ENCODE results near the gene TNFRSF1B. TPM values are rescaled to one million over a fixed set of nuclear protein-coding genes. Genes with fewer than 3 reads are reported as not detected.

The TNFRSF1B gene
- total RNA-seq, 6 donors from 2014 or later, result 28.3 to 113 (median 58.5) TPM

- H3K4me3 ChIP-seq, result no peak overlapping the region
- DNase-seq (no peak), ATAC-seq (ENCODE audit: low FRiP score in 2 of 2) (no peak)
- TF ChIP-seq POLR2AphosphoS5 (IDR thresholded peaks at IDR 0.05) (no peak), POLR2A (IDR thresholded peaks at IDR 0.05) (no peak), CTCF (IDR thresholded peaks at IDR 0.05) (no peak), EP300 (IDR thresholded peaks at IDR 0.05) (no peak)
- no peaks in the 10 kb centered on the region for H3K9me3 ChIP-seq
- peak overlapping the region in 1 of 4 donors; percentile 38 for H3K27ac ChIP-seq
- peaks cover 36 to 86% (median 52%) of the 10 kb centered on the region in 4 donors for H3K36me3 ChIP-seq
- H3K27me3 ChIP-seq, result no peaks in the 10 kb centered on the region
- H3K4me1 ChIP-seq, result peaks cover 0 to 4% (median 0%) of the 10 kb centered on the region in 4 donors
Observed at GRCh38 chr1:12245733-12246132, 78.9 kb downstream of the TNFRSF1B start.

GRCh38 chr1:12246584-12246983, 79.8 kb downstream of the TNFRSF1B start:
- peaks cover 0 to 4% (median 0%) of the 10 kb centered on the region in 4 donors for H3K4me1 ChIP-seq
- H3K9me3 ChIP-seq, result no peaks in the 10 kb centered on the region
- peaks cover 37 to 85% (median 56%) of the 10 kb centered on the region in 4 donors for H3K36me3 ChIP-seq
- no peak overlapping the region for H3K4me3 ChIP-seq
- no peaks in the 10 kb centered on the region for H3K27me3 ChIP-seq
- peak overlapping the region in 2 of 4 donors; percentile 18 to 38 for H3K27ac ChIP-seq
- WGBS, 2 donors, result 79 to 83% methylated on average over 6 of the region's 6 CpGs
- DNase-seq (no peak), ATAC-seq (ENCODE audit: low FRiP score in 2 of 2) (no peak)
- no peak for TF ChIP-seq POLR2AphosphoS5 (IDR thresholded peaks at IDR 0.05)

GRCh38 chr1:12249181-12249580, 82.4 kb downstream of the TNFRSF1B start:
- Histone ChIP-seq H3K27me3 (no peaks in the 10 kb centered on the region), H3K4me3 (no peak overlapping the region), H3K9me3 (no peaks in the 10 kb centered on the region), H3K4me1 (peaks cover 0 to 4% (median 0%) of the 10 kb centered on the region in 4 donors), H3K27ac (no peak overlapping the region), H3K36me3 (peaks cover 39 to 91% (median 63%) of the 10 kb centered on the region in 4 donors)
- no peak for TF ChIP-seq POLR2AphosphoS5 (IDR thresholded peaks at IDR 0.05)
- no peak for TF ChIP-seq POLR2A (IDR thresholded peaks at IDR 0.05)
- TF ChIP-seq EP300 (IDR thresholded peaks at IDR 0.05), result no peak
- TF ChIP-seq CTCF (IDR thresholded peaks at IDR 0.05), result no peak
- no peak for DNase-seq
- ATAC-seq (ENCODE audit: low FRiP score in 2 of 2), result no peak
- 95 to 97% methylated on average over 1 of the region's 1 CpG for WGBS, 2 donors

GRCh38 chr1:12249748-12250147, 83.0 kb downstream of the TNFRSF1B start:
- H3K36me3 ChIP-seq, result peaks cover 34 to 89% (median 60%) of the 10 kb centered on the region in 4 donors
- H3K4me3 ChIP-seq, result no peak overlapping the region
- ATAC-seq (ENCODE audit: low FRiP score in 2 of 2) (no peak), DNase-seq (no peak)
- H3K4me1 ChIP-seq, result peaks cover 0 to 4% (median 0%) of the 10 kb centered on the region in 4 donors
- H3K9me3 ChIP-seq, result no peaks in the 10 kb centered on the region
- WGBS, 2 donors, result 88 to 92% methylated on average over 6 of the region's 6 CpGs
- H3K27ac ChIP-seq, result no peak overlapping the region
- H3K27me3 ChIP-seq, result no peaks in the 10 kb centered on the region
- no peak for TF ChIP-seq POLR2A (IDR thresholded peaks at IDR 0.05)
- TF ChIP-seq CTCF (IDR thresholded peaks at IDR 0.05), result no peak
- TF ChIP-seq POLR2AphosphoS5 (IDR thresholded peaks at IDR 0.05), result no peak
- no peak for TF ChIP-seq EP300 (IDR thresholded peaks at IDR 0.05)

GRCh38 chr1:12251442-12251841, 84.7 kb downstream of the TNFRSF1B start:
- no peak for TF ChIP-seq CTCF (IDR thresholded peaks at IDR 0.05)
- no peak for TF ChIP-seq POLR2A (IDR thresholded peaks at IDR 0.05)
- no peak for TF ChIP-seq EP300 (IDR thresholded peaks at IDR 0.05)
- TF ChIP-seq POLR2AphosphoS5 (IDR thresholded peaks at IDR 0.05), result no peak
- DNase-seq (no peak), ATAC-seq (ENCODE audit: low FRiP score in 2 of 2) (no peak)
- no peaks in the 10 kb centered on the region for H3K27me3 ChIP-seq
- H3K9me3 ChIP-seq, result no peaks in the 10 kb centered on the region
- H3K27ac ChIP-seq, result no peak overlapping the region
- H3K4me1 ChIP-seq, result no peaks in the 10 kb centered on the region
- no peak overlapping the region for H3K4me3 ChIP-seq
- WGBS, 2 donors, result 75 to 81% methylated on average over 5 of the region's 5 CpGs
- H3K36me3 ChIP-seq, result peaks cover 23 to 91% (median 54%) of the 10 kb centered on the region in 4 donors
